ENCODE measurements around the gene SLC22A12.

DNA sequence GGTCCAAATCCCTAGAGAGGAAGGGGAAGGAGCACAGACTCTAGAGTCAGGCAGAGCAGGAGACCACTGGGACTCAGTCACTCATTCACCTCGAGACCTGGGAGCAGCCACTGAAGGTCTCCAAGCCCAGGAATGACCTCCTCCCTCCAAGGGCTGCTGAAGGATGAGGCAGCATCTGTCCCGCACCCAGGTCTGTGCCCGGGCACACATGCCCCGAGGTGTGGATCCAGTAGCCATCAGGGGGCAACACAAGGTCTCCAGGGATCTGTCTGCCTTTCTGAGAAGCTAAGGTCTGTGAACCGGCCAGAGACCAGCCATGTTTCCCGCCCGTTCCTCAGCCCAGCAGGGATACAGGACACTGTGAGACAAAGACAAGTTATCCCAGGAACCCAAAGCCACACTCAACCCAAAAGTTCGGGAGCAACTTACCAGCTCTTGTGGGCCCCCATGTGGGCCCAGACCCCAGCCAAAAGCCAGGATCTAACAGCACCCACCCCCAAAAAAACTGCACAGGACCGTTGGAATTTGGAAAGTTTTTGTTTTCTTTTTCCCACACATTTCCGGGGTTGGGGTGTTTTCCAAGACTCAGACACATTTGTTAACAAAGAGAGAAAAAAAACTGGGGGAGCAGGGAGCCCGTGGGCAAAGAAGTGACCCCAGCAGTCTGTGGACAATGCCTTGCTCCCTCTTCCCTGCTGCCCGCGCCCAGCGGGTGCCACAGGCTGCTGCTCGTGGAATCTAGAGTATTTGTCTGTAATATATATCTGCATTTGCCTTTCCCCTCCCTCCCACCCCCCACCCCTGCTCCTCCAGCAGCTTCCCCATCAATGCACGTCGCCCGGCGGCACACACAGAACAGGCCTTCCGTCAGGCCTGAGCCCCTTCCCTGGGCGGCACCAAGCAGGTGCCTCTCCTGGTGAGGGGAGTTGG lies 14.9 kb downstream of the SLC22A12 start:
- TF ChIP-seq EZH2 (IDR thresholded peaks at IDR 0.05; ENCODE audit: borderline replicate concordance, low read length) = no peak
- TF ChIP-seq, protein P1, sequence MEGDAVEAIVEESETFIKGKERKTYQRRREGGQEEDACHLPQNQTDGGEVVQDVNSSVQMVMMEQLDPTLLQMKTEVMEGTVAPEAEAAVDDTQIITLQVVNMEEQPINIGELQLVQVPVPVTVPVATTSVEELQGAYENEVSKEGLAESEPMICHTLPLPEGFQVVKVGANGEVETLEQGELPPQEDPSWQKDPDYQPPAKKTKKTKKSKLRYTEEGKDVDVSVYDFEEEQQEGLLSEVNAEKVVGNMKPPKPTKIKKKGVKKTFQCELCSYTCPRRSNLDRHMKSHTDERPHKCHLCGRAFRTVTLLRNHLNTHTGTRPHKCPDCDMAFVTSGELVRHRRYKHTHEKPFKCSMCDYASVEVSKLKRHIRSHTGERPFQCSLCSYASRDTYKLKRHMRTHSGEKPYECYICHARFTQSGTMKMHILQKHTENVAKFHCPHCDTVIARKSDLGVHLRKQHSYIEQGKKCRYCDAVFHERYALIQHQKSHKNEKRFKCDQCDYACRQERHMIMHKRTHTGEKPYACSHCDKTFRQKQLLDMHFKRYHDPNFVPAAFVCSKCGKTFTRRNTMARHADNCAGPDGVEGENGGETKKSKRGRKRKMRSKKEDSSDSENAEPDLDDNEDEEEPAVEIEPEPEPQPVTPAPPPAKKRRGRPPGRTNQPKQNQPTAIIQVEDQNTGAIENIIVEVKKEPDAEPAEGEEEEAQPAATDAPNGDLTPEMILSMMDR (conservative IDR thresholded peaks at IDR 0.05 in 1 of 2, IDR thresholded peaks at IDR 0.05 in 1 of 2; ENCODE audit: extremely low read depth in 1 of 2, insufficient read depth in 1 of 2, low read depth in 1 of 2, low read length in 2 of 2) = no peak

Data from mammary epithelial cell (primary cell).